IPS-NIHi11 (cell line): Measurements from ENCODE around the gene IRF2BP2.
"Not testable (repeated sequence)": the region's sequence is repeated elsewhere in the genome, so short reads cannot be mapped to it uniquely, and the experiment has no call there.

ENCODE experiments used
- DNase-seq: peaks from one replicate; pipeline ENCODE4 v3.0.0; 2012; ENCODE audit warnings: mixed read lengths, low spot score

The IRF2BP2 gene

DNA sequence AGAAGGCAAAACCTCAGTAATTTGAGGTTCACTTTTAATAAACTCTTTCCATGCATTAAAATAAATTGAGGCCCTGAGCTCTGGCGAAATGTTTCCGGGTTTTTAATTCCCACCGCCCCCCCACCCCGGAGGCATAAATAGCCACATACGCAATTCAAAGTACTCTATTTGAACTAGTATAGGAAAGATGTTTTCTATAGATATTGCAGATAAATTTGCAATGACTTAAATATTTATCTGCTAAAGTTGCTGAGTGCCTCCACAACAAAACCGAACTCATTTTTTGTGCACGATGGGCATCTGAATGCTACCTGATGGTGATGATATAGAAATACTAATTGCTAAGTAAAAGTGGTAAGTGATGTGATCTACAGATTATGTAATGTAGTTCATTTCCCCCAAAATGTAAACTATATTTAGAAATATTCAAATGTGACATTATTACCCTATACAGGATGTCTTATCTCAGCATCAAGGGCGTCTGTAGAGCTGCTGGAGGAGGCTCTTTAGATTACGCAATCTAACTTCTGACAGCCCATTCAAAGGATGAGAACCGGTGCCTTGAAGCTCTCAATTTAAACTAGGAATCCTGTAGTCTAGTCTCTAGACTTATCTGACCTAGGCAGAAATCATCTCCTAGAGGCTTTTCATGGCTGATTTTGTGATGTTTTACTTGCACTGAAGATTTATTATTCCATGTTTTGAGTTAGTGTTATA, 8.5 kb downstream of the IRF2BP2 start:
- DNase-seq = no peak

DNA sequence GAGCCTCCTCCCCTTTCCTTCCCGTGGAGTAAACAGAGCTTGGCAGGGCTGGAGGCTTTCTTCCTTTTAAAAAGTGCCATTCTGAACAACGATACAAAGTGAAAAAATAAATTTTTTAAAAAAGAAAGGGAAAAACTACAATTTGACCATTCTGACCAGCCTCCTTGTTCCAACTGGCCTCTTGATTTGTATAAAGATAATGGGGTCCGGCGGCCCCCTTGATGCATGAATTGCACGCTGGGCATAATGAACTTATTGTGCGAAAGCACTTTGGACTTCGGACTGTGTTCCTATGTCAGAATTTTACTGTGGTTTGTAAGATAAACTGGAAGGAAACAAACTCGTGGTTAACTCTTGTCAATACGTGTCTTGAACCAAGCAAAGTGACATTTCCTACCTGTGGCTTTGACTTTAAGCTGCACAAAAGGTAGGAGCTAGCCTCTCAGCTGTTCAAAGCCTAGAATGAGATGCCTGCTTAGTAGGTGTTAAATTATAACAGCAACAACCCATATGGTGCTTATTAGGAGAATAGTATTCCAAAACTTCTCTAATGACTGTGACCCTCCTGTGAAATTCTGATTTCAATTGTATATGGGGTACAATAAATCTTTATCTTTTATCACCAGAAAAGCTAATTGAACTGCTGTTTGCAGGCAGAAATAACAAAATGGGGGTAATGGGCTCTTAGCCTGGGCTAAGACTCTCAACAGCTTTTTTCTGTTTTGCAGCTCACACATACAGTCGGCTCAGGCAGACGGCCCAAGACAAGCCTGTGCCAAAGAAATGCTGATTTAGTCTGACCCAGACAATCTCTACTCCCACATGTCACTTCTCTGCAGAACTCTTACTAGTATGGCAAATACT, 9.3 kb downstream of the IRF2BP2 start:
- no peak for DNase-seq

- peak; percentile 88 for DNase-seq
Observed at GRCh38 chr1:234599617-234600417, 10.2 kb downstream of the IRF2BP2 start.

- DNase-seq = no peak
Observed at GRCh38 chr1:234598974-234599616, 10.9 kb downstream of the IRF2BP2 start.

DNA sequence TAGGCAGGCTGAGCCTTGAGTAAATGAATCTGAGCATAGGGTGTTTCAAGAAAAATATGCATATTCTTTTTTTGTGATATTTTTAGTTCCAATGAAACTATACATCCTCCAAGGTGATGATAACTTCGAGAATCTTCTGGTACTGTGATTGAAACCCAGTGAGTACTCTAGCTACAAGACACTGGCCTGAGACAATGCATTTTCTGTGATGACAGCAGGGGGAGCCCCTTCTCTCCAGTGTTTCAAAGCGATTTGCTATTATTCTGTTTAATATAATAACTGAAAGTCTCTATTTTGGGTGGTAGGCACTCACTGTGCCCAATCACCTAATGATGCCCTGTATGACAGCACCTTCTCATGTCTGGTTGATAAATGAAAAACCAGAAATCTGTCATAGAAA, 12.1 kb downstream of the IRF2BP2 start:
- peak; percentile 36 for DNase-seq

DNA sequence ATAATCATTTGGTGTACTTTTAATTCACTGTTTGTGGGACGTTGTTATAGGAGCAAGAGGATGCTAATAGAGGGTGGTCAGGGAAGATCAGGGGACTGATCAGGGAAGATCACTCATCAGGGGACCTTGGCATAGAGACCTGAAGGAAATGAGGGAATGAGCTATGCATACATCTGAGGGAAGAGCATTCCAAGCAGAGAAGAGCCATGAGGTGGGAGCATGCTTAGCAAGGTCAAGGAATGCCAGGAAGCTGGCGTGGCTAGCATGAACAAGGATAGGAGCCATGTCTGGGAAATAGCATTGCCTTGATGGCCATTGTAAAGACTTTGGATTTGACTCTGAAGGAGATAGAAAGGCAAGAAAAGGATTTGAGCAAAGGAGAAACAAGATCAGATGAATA, 14.1 kb downstream of the IRF2BP2 start:
- DNase-seq = no peak

DNA sequence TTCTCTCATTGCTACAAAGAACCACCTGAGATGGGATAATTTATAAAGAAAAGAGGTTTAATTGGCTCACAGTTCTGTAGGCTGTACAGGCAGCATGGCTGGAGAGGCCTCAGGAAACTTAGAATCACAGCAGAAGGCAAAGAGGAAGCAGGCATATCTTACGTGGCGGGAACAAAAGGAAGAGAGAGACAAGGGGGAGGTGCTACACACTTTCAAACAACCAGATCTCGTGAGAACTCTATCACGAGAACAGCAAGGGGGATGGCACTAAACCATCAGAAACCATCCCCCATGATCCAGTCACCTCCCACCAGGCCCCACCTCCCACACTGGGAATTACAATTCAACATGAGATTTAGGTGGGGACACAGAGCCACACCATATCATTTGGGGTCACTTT, 15.4 kb downstream of the IRF2BP2 start:
- not testable (repeated sequence) for DNase-seq

- DNase-seq = no peak
Observed at GRCh38 chr1:234593771-234594504, 16.0 kb downstream of the IRF2BP2 start.

DNA sequence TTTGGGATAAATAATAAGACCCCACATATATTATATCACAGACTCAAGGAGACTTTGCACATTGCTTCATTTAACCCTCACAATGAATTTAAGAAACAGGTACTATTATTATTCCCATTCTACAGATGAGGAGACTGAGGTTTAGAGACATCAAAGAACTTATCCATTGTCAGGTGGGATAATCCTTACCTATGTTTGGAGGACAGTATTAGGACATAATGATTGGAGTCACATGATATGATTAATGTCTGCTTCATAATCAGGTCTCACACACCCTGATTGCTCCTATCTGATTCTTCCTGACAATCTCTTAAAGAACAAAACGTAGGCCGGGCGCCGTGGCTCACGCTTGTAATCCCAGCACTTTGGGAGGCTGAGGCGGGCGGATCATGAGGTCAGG, 16.9 kb downstream of the IRF2BP2 start:
- no peak for DNase-seq

DNA sequence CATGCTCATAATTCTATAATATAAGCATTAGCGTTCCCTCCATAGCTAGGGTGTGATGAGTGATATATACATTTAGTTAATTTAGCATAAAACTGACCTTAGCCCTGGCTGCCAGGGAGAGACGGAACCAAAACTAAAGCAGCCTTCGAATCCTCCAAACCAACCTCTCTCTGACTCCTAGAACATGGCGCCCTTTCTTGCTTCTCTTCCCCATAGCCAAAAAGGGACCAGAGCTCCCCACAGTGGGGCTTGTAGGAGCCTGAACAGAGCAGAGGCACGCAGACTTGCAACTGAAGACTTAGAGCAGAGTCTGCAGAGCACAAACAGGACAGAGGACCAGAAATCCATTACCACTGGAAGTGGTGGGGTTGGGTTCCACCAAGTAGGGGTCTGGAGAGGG, 17.7 kb downstream of the IRF2BP2 start:
- DNase-seq = no peak

- DNase-seq = no peak
Observed at GRCh38 chr1:234591131-234591530, 18.8 kb downstream of the IRF2BP2 start.

- DNase-seq = peak; percentile 41
Observed at GRCh38 chr1:234589854-234590620, 19.9 kb downstream of the IRF2BP2 start.

DNA sequence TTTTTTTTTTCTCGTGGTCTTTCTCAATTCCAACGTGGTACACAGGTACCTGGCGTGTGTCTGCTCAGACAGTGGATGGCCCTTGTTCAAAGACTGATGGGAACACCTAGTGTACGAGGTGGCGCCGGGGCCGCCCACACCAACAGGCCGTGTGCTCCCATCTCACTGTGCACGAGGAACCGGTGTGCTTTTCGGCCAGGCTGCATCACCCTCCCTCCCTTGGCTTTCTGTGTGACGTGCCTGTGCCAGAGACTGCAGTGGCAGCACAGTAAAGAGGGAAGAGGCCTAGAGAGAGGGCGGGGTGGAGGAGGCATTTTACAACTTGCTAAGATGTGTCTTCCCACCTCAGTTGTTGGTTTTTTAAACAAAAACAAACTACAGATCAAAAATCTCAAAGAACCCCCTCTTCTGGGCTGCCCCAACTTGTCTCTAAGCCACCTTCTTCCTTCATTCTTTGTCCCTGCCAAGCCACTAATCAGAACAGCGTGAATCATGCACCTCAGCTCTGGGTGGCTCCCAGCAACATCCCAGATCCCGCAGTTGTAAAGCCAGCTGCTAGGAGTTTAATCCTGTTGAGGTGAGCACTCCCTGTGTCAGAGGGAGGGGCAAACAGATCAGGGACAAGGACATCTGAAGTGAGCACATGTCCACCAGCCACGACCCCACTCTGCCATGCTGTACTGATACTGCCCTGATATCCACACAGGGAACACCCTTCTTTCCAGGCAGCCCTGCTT, 20.7 kb downstream of the IRF2BP2 start:
- DNase-seq = no peak

DNA sequence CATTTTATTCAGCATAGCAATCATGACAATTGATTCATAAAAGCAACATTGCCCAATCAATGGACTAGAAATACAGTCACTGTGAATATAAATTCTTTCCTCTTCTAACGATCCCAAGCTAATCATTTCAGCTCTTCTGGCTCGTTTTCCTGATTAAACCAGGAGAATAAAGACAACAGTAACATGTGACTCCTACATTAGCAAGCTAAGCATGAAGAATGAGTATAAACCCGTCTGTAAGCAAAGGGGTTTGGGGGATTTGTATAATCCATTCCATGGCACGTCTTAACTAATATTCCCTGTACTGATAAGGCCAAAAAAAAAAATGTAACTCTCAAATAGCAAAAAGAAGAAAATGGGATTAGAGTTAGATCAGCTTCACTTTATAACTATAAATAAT, 21.6 kb downstream of the IRF2BP2 start:
- DNase-seq = no peak

DNA sequence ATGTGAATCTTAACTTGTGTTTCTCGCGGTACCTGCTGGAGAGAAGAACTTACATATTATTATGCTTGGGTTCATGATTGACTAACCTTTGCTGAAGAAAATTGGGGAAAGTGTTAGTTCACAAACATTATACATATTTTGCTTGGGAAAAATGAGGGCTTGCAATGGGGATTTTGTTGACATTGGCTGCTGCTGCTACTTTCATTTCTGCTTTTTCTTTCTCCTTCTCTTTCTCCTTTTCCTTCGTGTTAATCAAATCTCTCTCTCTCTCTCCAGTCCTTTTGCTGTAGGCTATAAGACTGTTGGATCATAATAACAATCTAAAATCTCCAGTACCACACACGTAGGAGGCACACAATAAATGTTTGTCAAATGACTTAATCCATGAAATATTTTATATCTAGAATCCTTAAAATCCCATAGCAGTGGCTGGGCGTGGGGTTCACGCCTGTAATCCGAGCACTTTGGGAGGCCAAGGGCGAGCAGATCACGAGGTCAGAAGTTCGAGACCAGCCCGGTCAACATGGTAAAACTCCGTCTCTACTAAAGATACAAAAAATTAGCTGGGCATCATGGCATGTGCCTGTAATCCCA, 23.0 kb downstream of the IRF2BP2 start:
- DNase-seq = no peak

GRCh38 chr1:234586304-234586703, 23.7 kb downstream of the IRF2BP2 start:
- no peak for DNase-seq

- no peak for DNase-seq
Observed at GRCh38 chr1:234585330-234586055, 24.5 kb downstream of the IRF2BP2 start.

- no peak for DNase-seq
Observed at GRCh38 chr1:234584926-234585325, 25.1 kb downstream of the IRF2BP2 start.

GRCh38 chr1:234584420-234584805, 25.6 kb downstream of the IRF2BP2 start:
- no peak for DNase-seq
